ENCODE results near the gene ABHD17A.

ABHD17A gene

GRCh38 chr19:1839658-1840540 is 45.4 kb downstream of the ABHD17A start:
- DNase-seq (ENCODE audit: low read depth in 2 of 2), result no peak

- DNase-seq (ENCODE audit: low read depth in 2 of 2), result no peak
Measured at GRCh38 chr19:1837625-1838105, 47.6 kb downstream of the ABHD17A start.

GRCh38 chr19:1837222-1837565 is 48.1 kb downstream of the ABHD17A start:
- no peak for DNase-seq (ENCODE audit: low read depth in 2 of 2)

- DNase-seq (ENCODE audit: low read depth in 2 of 2), result no peak
Measured at GRCh38 chr19:1836458-1837221, 48.7 kb downstream of the ABHD17A start.

GRCh38 chr19:1833540-1833939 is 51.8 kb downstream of the ABHD17A start:
- no peak for DNase-seq (ENCODE audit: low read depth in 2 of 2)

GRCh38 chr19:1832046-1832663 is 53.1 kb downstream of the ABHD17A start:
- no peak for DNase-seq (ENCODE audit: low read depth in 2 of 2)

GRCh38 chr19:1830978-1831377 is 54.3 kb downstream of the ABHD17A start:
- no peak for DNase-seq (ENCODE audit: low read depth in 2 of 2)

GRCh38 chr19:1830568-1830967 is 54.7 kb downstream of the ABHD17A start:
- no peak for DNase-seq (ENCODE audit: low read depth in 2 of 2)

GRCh38 chr19:1829958-1830357 is 55.3 kb downstream of the ABHD17A start:
- DNase-seq (ENCODE audit: low read depth in 2 of 2), result no peak

GRCh38 chr19:1828279-1829238 is 56.7 kb downstream of the ABHD17A start:
- no peak for DNase-seq (ENCODE audit: low read depth in 2 of 2)

GRCh38 chr19:1827566-1828278 is 57.6 kb downstream of the ABHD17A start:
- DNase-seq (ENCODE audit: low read depth in 2 of 2), result no peak

Measured in fibroblast of skin of left quadriceps (primary cell).